HG03575 (cell line): Measurements from ENCODE around the gene LDLRAD4.

Experiments
- ATAC-seq: cut with Tn5 transposase; IDR thresholded peaks from one replicate; pipeline ENCODE4 v1.9.1; 2021; ENCODE audit not compliant: unreplicated experiment, insufficient number of reproducible peaks, low FRiP score; ENCODE audit errors: extremely low read depth

Gene LDLRAD4

DNA sequence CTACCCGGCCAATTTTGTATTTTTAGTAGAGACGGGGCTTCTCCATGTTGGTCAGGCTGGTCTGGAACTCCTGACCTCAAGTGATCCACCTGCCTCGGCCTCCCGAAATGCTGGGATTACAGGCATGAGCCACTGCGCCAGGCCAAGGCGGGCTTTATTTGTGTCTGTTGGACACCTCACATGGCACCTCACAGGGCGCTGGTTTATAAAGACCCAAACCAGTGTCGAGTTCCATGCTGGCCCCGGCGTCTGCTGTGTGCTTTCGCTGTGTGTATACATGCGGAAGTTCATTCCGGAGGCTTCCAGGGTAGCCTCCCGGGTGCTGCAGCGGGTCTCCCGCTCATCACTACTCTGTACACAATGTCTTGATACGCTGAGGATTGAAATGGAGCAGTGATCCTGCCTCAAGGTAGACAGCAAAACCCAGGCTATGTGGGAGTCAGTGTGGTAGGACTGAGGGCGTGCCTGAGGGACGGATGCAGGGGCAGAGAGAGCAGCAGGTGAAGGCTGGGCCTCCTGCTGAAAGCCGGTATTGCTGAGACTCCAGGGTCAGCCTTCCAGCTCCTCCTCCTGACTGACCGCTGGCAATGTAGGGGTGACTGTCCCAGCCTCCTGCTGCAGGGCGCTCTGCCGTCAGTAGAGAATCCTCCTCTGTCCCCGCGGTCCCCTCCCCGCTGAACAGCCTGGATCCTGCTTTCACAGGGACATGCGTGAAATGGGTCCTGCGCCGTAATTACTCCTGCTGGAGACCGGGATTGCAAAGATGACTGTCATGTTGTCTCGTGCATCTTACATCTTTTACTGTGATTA, 22.7 kb downstream of the LDLRAD4 start:
- no peak for ATAC-seq

DNA sequence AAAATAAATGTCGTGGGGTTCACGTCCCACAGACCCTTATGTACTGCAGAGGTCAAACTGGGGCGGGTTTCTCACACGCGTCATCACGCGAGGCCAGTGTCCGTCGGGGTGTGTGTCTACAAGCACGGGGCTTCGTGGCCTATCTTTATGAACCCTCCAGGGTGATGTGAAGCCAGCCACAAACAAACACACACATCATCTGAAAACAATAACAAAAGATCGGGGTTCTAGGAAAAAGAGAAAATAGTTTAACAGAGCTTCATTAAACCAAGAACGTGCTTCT, 23.3 kb downstream of the LDLRAD4 start:
- ATAC-seq = no peak

DNA sequence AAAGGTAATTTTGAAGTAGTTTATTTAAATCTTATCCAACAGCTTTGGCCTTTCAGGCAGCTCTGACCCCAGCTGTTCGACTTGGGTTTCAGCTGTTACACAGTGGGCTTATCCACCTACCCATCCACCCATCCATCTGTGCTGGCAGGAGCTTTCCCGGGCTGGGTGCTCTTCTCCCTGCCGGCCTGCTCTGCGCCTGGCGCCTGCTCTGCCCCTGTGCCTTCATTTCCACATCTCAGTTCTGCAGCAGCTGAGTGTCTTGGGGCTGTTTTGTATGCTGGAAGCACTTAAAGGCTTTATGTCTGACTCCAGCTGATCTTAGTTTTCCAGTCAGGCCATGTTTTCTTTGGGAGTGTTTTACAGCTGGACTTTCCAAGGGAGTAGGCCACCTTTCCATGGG, 24.2 kb downstream of the LDLRAD4 start:
- no peak for ATAC-seq

- ATAC-seq = no peak
Observed at GRCh38 chr18:13243363-13243762, 24.8 kb downstream of the LDLRAD4 start.

GRCh38 chr18:13244135-13244534, 25.6 kb downstream of the LDLRAD4 start:
- ATAC-seq = no peak

DNA sequence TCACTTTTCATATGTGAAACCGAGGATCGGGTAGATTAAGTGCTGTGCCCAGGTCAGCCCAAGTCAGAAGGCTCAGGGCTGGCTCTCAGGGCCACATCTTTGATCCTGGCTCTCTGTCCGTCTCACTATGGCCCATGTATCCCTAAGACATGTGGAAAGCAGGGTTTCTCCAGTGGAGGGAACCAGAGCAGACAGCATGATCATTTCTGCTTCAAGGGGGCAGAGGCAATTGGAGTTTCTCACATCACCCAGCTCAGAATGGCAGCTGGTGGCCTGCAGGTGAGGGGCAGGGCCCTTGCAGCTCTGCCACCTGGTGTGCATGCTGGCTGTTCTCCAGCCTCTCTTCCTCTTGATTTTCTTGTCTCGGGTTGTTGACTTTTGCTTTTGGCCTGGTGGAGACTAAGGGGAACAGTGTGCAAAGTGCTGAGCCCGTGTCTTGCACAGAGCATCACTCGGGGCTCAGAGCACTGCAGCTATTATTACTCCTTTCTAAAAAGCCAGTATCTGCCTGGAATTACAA, 27.0 kb downstream of the LDLRAD4 start:
- no peak for ATAC-seq

DNA sequence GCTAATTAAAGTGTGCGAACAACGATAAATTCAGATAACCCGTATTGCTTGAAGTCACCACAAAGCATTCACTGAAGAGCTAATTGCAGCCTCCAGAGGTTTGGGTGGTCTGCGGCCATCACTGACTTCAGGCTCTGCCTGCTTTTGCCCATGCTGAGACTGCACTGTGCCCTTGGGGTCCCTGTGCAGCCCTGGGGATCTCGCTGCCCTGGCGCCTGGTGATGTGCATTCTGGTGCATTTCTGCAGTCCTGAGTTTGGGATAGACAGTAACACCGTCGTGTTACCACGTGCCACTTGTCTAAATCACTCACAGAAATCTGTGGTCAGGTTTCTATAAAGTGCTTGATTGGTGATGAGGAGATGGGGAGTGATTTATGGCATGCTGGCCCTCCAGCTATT, 27.6 kb downstream of the LDLRAD4 start:
- no peak for ATAC-seq

DNA sequence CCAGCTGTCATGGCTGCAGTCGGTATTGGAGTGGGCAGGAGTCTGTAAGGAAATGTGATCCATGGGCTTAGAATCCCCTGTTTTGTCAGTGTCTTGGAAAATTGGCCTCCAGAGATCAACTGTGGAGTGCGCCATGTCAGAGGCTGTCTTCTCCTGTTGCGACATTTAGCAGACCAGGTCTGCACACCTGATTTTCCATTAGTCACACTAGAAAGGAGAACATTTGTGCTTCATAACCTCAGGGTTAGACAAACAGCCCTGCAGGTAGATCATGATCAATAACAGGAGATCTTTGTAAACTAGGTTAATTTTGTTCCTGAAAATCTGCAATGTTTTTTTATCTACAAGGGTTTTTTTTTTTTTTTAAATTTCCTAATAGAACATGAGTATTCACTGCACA, 28.0 kb downstream of the LDLRAD4 start:
- no peak for ATAC-seq

DNA sequence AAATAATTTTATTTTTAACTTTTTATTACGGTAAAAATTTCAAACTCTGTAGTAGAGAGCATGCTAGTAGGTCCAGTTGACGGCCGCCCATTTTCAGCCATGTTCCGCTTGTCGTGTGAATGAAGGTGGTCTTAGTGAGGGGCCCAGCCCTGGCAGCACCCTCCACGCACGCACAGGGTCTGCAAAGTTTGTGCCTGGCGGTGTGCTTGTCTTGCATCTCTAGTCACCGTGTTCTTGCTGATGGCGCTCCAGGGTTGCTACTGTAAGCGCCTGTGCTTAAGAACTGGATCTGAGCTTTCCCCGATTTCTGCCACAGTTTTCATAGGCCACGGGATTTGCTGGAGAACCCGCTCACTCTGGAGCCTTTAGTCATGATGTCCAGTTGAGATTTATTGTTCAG, 28.9 kb downstream of the LDLRAD4 start:
- ATAC-seq = no peak

DNA sequence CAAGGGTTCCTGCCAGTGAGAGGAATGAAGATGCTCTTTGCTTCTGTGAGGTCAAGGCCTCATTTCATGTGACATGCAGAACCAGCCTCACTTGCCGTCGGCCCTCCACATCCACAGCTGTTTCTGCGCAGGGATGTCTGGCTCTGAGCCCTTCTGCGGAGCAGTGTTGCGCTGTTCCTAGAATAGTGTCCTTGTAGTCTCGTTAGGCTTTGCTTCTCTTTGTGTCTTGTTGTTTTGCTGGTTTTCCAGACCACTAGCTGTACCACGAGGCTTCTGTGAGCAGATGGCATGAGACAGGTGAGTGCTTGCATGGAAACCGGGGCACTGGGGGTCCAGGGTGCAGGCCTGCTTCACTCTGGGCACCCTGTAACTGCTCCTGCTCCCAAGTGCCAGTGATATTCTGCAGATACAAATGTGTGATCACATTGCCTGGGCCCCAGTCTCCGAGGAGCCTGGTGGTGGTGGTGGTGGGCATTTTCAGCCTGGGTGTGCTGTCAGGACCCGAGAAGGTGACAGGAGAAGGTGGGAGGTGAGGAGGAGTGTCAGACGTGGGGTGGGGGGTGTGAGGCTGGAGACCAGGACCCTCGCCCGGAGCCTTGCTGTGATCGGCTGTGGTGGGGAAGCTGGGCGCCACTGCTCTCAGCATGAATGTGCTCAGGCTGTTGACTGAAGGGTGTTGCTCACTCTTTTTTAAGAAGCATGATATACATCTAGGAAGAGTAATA, 34.3 kb downstream of the LDLRAD4 start:
- ATAC-seq = no peak

DNA sequence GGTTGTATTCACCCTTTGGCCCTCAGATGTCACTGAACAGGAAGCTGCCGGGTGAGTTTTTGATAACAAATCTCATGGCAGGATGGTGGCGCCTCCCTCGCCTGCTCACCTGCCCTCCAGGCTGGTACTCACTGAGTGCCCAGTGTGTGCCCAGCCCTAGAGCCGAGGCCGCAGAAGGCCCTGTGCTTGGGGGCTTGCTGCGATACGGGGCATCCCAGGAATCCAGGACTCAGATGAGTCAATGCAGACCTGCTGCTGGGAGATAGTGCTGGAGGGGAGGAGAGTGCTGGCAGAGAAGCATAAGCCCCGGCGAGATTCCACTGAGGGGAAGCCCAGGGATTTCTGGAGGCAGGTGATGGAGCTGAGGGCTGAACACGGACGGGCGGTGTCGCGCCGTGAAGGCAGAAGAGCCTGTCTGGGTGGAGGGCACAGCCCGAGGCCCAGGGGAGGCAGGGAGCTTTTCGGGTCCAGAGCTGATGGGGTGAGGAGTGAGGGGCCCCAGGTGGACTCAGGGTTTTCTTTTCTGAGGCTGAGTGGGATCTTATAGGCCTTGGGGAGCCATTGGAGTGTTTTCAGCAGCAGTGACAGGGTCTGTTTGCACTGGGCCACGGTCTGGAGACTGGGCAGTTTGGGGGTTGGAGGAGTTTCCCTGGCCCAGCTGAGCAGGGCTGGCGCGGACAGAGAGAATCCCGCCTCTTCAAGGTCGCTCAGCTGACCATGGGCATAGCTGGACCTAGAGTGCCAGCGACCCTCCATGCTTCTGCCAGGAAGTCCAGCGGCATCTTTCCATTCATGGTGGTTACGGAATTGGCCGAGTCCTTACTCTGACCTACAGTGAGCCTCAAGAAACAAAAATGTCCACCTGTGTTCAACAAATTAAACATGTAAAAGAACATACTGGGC, 35.5 kb downstream of the LDLRAD4 start:
- no peak for ATAC-seq

GRCh38 chr18:13254971-13255927, 36.7 kb downstream of the LDLRAD4 start:
- ATAC-seq = no peak

DNA sequence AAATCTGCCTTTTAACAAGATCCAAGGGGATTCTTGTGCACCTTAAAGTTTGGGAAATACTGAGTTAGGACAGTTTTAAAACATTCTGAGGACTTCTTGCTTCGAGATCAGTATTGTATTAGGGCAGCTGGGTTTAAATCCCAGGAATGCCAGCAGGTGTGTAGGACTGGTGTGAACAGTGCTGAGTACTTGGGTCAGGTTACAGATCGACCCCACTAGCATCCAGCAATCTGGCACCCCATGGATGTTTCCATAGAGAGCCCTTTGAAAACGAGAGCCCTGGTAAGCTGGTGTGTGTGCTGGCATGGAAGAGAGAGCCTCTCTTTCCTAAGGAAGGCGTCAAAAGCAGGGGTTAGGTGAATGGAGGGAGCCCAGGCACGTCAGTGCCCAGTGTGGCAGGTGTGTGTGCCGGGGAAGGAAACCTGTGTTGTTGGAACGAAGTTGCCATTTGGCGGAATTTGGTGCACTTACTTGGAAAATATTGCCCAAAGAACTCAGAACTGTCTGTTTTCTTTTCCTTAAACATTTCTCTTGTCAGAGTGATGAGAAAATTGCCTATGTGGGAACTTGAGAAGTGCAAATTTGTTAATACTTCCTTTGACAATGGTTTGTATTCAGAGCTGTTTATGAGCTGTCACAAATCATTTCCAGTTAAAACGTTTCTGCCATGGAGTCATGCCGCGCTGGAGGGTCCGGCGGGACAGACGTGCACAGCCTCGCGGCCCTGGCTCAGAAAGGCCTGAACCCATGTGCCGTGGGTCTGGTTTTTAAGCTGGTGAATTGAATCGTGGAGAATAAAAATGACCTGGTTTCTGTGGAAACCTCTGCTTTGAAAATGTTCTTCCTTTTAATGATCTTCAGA, 38.1 kb downstream of the LDLRAD4 start:
- no peak for ATAC-seq

- no peak for ATAC-seq
Observed at GRCh38 chr18:13257361-13257980, 38.9 kb downstream of the LDLRAD4 start.

GRCh38 chr18:13258921-13259320, 40.4 kb downstream of the LDLRAD4 start:
- no peak for ATAC-seq

DNA sequence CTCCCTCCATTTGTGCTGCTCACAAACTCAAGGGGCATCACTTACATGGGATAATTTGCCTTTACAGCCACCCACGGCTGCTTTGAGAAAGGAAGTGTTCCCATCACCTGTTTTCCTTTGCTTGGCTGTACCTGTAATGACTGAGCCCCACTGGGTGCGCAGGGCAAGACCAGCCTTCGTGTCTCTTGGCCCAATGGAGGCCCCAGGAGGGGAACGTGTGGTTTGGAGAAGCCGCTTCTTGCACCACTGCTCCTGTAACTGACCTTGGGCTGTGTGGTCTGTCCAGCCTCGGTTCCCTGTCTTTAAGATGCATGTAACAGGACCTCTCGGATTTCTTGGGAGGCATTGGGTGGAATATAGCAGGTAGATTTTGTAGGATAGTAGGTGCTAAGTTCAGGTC, 41.1 kb downstream of the LDLRAD4 start:
- ATAC-seq = no peak

DNA sequence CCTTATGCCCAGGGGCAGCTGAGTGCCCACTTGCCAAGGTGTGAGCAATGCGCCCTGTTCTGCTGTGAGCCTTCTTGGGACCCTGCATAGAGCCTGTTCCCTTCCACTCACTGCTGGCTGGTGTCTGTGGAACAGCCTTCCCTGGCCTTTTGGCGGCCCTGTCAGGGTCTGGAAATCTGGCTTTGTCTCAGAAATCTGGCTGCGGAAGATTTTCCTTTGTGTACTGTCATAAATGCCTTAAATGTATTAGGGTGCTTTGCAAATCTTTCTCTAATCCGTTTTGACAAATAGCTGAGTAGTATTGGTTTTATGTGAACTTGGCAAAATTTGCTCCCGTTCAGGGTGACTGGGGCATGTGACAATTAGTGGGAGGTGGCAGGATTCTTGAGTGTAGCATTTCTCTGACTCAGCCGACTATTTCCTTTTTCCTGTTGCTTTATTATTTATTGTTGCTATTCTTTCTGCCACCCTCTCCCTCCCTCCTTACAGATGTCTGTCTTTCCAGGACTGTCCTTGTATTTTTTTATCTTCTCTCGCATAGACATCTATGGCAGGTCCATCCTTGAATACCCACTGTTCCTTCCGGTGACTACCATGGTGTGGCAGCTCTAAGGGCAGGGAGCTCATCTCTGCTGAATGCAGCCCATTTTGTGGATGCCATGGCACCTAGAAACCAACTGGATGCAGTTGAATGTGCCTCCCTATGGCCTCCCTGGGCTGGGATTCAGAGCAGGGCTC, 41.8 kb downstream of the LDLRAD4 start:
- no peak for ATAC-seq
